Astrocyte (in vitro differentiated cells and primary cell): Measurements from ENCODE around the gene PLK2.

Experiments used
- CTCF ChIP-seq: IDR thresholded peaks from 2 replicates; pipeline ENCODE4 v1.5.1; 2011; ENCODE audit warnings: low read depth, mild to moderate bottlenecking, inconsistent platforms, low read length, moderate library complexity; ENCODE audit not compliant: insufficient read depth
- EZH2 ChIP-seq: IDR thresholded peaks from 2 replicates; pipeline ENCODE4 v1.6.1; 2012; ENCODE audit warnings: mild to moderate bottlenecking, low read length, inconsistent platforms; ENCODE audit not compliant: insufficient read depth

- no peak for TF ChIP-seq CTCF
- TF ChIP-seq EZH2 = no peak
Measured at GRCh38 chr5:58404734-58405133, 55.2 kb downstream of the PLK2 start.
